Endodermal cell (in vitro differentiated cells): ENCODE results near the gene C9orf50. TPM values are rescaled to one million over a fixed set of nuclear protein-coding genes. Genes with fewer than 3 reads are reported as not detected.
"Not testable (repeated sequence)": the region's sequence is repeated elsewhere in the genome, so short reads cannot be mapped to it uniquely, and the experiment has no call there.

Source experiments
- DNase-seq: peaks from one replicate; pipeline ENCODE4 v3.0.0-alpha.2; 2017
- H3K27ac ChIP-seq: 2 replicates; pipeline ENCODE4 v1.5.1; 2013; ENCODE audit warnings: mild to moderate bottlenecking, low read depth, low read length, moderate library complexity
- H3K27me3 ChIP-seq: 2 replicates; pipeline ENCODE4 v1.6.1; 2013; ENCODE audit warnings: mild to moderate bottlenecking, low read length, moderate library complexity; ENCODE audit not compliant: insufficient read depth, control insufficient read depth, poor library complexity, severe bottlenecking
- H3K36me3 ChIP-seq: 2 replicates; pipeline ENCODE4 v1.7.0; 2013; ENCODE audit warnings: mild to moderate bottlenecking, low read length, moderate library complexity; ENCODE audit not compliant: control insufficient read depth, insufficient read depth
- H3K4me1 ChIP-seq: one replicate; pipeline ENCODE4 v1.7.0; 2013; ENCODE audit warnings: low read length; ENCODE audit not compliant: control insufficient read depth, insufficient read depth
- H3K4me3 ChIP-seq: 2 replicates; pipeline ENCODE4 v1.5.1; 2013; ENCODE audit warnings: mild to moderate bottlenecking, low read length, moderate library complexity
- H3K9ac ChIP-seq: 2 replicates; pipeline ENCODE4 v1.6.1; 2013; ENCODE audit warnings: mild to moderate bottlenecking, low read length, moderate library complexity; ENCODE audit not compliant: poor library complexity, severe bottlenecking; ENCODE audit errors: extremely low read depth
- H3K9me3 ChIP-seq: 2 replicates; pipeline ENCODE4 v1.6.1; 2013; ENCODE audit warnings: mild to moderate bottlenecking, low read length, moderate library complexity; ENCODE audit not compliant: control insufficient read depth
- H3K27ac Mint-ChIP-seq: 2 replicates; pipeline ENCODE4 v1.8.0; 2020; ENCODE audit warnings: mixed read lengths
- H3K27me3 Mint-ChIP-seq: 2 replicates; pipeline ENCODE4 v1.8.0; 2021; ENCODE audit warnings: mild to moderate bottlenecking, mixed read lengths; ENCODE audit not compliant: insufficient read depth
- H3K36me3 Mint-ChIP-seq: 2 replicates; pipeline ENCODE4 v1.8.0; 2020; ENCODE audit warnings: low read depth, mixed read lengths
- H3K4me1 Mint-ChIP-seq: 2 replicates; pipeline ENCODE4 v1.8.0; 2020; ENCODE audit warnings: mixed read lengths
- H3K4me3 Mint-ChIP-seq: 2 replicates; pipeline ENCODE4 v1.8.0; 2020; ENCODE audit warnings: mild to moderate bottlenecking, moderate library complexity, mixed read lengths
- H3K9me3 Mint-ChIP-seq: 2 replicates; pipeline ENCODE4 v1.8.0; 2020; ENCODE audit warnings: mild to moderate bottlenecking, mixed read lengths
- WGBS, 2 experiments: methylation state at CpG; one replicate each; pipeline versions ENCODE4 v1.1.5 to v1.1.7; 2013; ENCODE audit warnings: missing lambda C conversion rate in 2 of 2, mixed read lengths in 1 of 2; ENCODE audit not compliant: insufficient coverage in 1 of 2, insufficient read length in 1 of 2; 5-methylcytosine and 5-hydroxymethylcytosine counted together
- total RNA-seq, 2 donors: library from RNA; stranded (reverse); fragmentation: NEBNext Ultra II Directional in 1 of 2; extraction: Animal tissue kit (Norgen Biotek cat#: 25700) in 1 of 2; gene quantifications; 2 replicates in 1 of 2; 3 replicates in 1 of 2; pipeline ENCODE4 v1.2.1, GENCODE V29; 2021
- TF ChIP-seq, protein P1 (sequence below): fragments of 200-600 bp; sonication (generic); conservative IDR thresholded peaks from 2 replicates; pipeline ENCODE4 v1.5.0; 2021; ENCODE audit warnings: antibody characterized with exemption, mild to moderate bottlenecking

The C9orf50 gene
- total RNA-seq, 2 donors from 2014 or later, result not detected

DNA sequence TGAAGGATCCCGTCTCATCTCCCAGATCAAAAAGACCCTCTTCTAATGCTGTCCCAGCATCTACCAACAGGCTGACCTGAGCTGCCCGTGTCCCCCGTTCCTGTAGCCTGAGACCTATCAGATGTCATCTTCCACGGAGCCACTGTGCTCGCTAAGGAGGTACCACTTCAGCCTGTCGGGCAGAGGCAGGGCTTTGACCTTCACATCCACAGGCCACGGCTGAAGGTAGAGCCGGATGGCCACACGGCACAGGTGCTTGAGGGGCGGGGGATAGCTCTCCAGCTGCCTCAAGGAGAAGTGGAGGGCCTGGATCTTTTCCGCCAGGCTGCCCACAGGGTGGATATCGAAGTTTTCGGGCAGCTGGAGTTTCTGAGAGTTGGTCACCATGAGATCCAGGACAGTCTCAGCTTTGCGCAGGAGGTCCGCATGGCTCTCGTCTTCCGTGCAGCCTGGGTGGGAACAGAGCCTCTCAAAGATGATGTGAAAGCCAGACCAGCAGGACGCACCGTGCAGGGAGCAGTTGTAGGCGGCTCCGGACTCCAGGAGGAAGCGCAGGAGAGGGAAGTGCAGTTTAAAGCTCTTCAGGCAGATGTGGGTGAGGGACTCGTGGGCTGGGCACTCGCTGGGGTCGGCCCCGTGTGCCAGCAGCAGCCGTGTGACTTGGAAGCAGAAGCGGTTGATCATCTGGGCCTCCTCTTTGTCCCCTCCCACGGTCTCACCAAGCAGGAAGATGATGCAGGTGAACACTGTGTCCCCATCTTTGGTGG is 17.0 kb upstream of the C9orf50 start:
- no peak overlapping the region for H3K9ac ChIP-seq
- H3K27me3 ChIP-seq, result no peaks in the 10 kb centered on the region
- H3K9me3 ChIP-seq, result no peaks in the 10 kb centered on the region
- TF ChIP-seq, protein P1, sequence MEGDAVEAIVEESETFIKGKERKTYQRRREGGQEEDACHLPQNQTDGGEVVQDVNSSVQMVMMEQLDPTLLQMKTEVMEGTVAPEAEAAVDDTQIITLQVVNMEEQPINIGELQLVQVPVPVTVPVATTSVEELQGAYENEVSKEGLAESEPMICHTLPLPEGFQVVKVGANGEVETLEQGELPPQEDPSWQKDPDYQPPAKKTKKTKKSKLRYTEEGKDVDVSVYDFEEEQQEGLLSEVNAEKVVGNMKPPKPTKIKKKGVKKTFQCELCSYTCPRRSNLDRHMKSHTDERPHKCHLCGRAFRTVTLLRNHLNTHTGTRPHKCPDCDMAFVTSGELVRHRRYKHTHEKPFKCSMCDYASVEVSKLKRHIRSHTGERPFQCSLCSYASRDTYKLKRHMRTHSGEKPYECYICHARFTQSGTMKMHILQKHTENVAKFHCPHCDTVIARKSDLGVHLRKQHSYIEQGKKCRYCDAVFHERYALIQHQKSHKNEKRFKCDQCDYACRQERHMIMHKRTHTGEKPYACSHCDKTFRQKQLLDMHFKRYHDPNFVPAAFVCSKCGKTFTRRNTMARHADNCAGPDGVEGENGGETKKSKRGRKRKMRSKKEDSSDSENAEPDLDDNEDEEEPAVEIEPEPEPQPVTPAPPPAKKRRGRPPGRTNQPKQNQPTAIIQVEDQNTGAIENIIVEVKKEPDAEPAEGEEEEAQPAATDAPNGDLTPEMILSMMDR, result no peak
- no peaks in the 10 kb centered on the region for H3K27me3 Mint-ChIP-seq
- WGBS, 2 experiments, result 92% methylated on average over 26 to 29 of the region's 29 CpGs
- H3K36me3 Mint-ChIP-seq, result peaks cover 34% of the 10 kb centered on the region
- H3K4me1 Mint-ChIP-seq, result peaks cover 10% of the 10 kb centered on the region
- no peak for DNase-seq
- peaks cover 52% of the 10 kb centered on the region for H3K36me3 ChIP-seq
- no peak overlapping the region for H3K27ac Mint-ChIP-seq
- no peak overlapping the region for H3K4me3 ChIP-seq
- peaks cover 6% of the 10 kb centered on the region for H3K4me1 ChIP-seq
- H3K9me3 Mint-ChIP-seq, result no peaks in the 10 kb centered on the region
- no peak overlapping the region for H3K4me3 Mint-ChIP-seq
- no peak overlapping the region for H3K27ac ChIP-seq

DNA sequence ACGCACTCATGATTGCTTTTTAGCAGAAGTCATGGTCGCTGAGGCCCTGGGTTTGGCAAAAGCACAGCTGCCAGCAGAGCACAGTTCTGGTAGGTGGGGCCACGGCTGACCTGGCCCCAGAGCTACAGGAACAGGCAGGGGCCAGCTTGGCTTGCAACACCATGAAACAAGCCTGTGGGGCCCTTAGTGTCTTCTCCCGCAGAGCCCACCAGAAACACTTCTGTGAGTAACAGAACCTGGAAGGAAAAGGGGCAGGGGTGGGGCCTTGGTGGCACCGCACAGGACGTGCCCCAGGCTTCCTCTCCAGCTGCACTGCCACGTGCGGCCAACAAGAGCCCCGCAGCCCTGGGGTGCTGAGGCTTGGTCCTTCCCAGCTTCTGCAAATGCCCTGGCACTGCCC is 16.2 kb upstream of the C9orf50 start:
- no peaks in the 10 kb centered on the region for H3K9me3 Mint-ChIP-seq
- DNase-seq, result no peak
- peaks cover 40% of the 10 kb centered on the region for H3K36me3 Mint-ChIP-seq
- Histone ChIP-seq H3K4me1 (peaks cover 6% of the 10 kb centered on the region), H3K36me3 (peaks cover 57% of the 10 kb centered on the region), H3K4me3 (no peak overlapping the region), H3K9me3 (no peaks in the 10 kb centered on the region), H3K27ac (no peak overlapping the region), H3K27me3 (no peaks in the 10 kb centered on the region), H3K9ac (no peak overlapping the region)
- WGBS, 2 experiments, result 91 to 93% methylated on average over 5 to 9 of the region's 9 CpGs
- H3K27ac Mint-ChIP-seq, result no peak overlapping the region
- no peak overlapping the region for H3K4me3 Mint-ChIP-seq
- H3K27me3 Mint-ChIP-seq, result no peaks in the 10 kb centered on the region
- peaks cover 7% of the 10 kb centered on the region for H3K4me1 Mint-ChIP-seq
- TF ChIP-seq, protein P1, result no peak

DNA sequence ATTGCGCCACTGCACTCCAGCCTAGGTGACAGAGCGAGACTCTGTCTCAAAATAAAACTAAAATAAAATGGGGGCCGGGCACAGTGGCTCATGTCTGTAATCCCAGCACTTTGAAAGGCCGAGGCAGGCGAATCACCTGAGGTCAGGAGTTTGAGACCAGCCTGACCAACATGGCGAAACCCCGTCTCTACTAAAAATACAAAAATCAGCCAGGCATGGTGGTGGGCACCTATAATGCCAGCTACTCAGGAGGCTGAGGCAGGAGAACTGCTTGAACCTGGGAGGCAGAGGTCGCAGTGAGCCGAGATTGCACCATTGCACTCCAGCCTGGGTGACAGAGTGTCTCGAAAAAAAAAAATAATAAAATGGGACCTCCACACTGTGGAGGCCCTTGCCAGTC is 15.4 kb upstream of the C9orf50 start:
- H3K9me3 Mint-ChIP-seq, DNase-seq, H3K9ac ChIP-seq, H3K4me1 ChIP-seq, H3K4me1 Mint-ChIP-seq, H3K4me3 ChIP-seq, H3K27me3 Mint-ChIP-seq, H3K4me3 Mint-ChIP-seq, H3K27me3 ChIP-seq, H3K27ac ChIP-seq, H3K9me3 ChIP-seq, H3K27ac Mint-ChIP-seq: not testable (repeated sequence)
- H3K36me3 Mint-ChIP-seq, result peaks cover 40% of the 10 kb centered on the region
- WGBS, 2 experiments, result 92 to 99% methylated on average over 9 to 10 of the region's 10 CpGs
- H3K36me3 ChIP-seq, result peaks cover 57% of the 10 kb centered on the region
